Testis (tissue), 2 donors: ENCODE results near the gene SLC22A2.

Source experiments
- CTCF ChIP-seq, 3 experiments: fragments of 450-650 bp in 2 of 3; fragments of 200-600 bp in 1 of 3; sonication (generic) in 1 of 3; IDR thresholded peaks; one replicate each; pipeline ENCODE4 v1.5.1; 2016 to 2019; ENCODE audit warnings: antibody characterized with exemption in 3 of 3, mild to moderate bottlenecking in 2 of 3, moderate library complexity in 1 of 3
- POLR2A ChIP-seq: fragments of 450-650 bp; IDR thresholded peaks from one replicate; pipeline ENCODE4 v1.6.1; 2017; ENCODE audit warnings: antibody characterized with exemption, mild to moderate bottlenecking, moderate library complexity

- TF ChIP-seq CTCF (IDR thresholded peaks at IDR 0.05) (no peak), POLR2A (no peak)
These were observed 20.3 kb downstream of the SLC22A2 start for GRCh38 chr6:160238278-160238711.
